Calu3 (cell line): ENCODE data around the gene SMIM27. TPM values are rescaled to one million over a fixed set of nuclear protein-coding genes. Genes with fewer than 3 reads are reported as not detected.

Experiments used
- BruUV-seq: library from RNA; stranded (reverse); fragments of 400-500 nt; replicated peaks from 2 replicates; lab custom pipeline; 2021; lab: Mats Ljungman, UMichigan
- CTCF ChIA-PET: fragments of 300-600 bp; sonication (Branson Sonifier 250); formaldehyde crosslinking; loops from one replicate; lab custom pipeline; 2022; ENCODE audit warnings: antibody characterized with exemption; lab: Charles Lee
- DNase-seq: peaks from one replicate; pipeline ENCODE4 v3.0.0; 2022
- H3K27ac Mint-ChIP-seq: one replicate; pipeline ENCODE4 v1.8.0; 2022; ENCODE audit warnings: mixed read lengths; ENCODE audit not compliant: unreplicated experiment
- H3K27me3 Mint-ChIP-seq: one replicate; pipeline ENCODE4 v1.8.0; 2022; ENCODE audit warnings: mixed read lengths; ENCODE audit not compliant: unreplicated experiment
- H3K36me3 Mint-ChIP-seq: one replicate; pipeline ENCODE4 v1.8.0; 2022; ENCODE audit warnings: mild to moderate bottlenecking, moderate library complexity, mixed read lengths; ENCODE audit not compliant: insufficient read depth, unreplicated experiment
- H3K4me1 Mint-ChIP-seq: one replicate; pipeline ENCODE4 v1.8.0; 2022; ENCODE audit warnings: mild to moderate bottlenecking, low read depth, mixed read lengths; ENCODE audit not compliant: unreplicated experiment
- H3K4me3 Mint-ChIP-seq: one replicate; pipeline ENCODE4 v1.8.0; 2022; ENCODE audit warnings: mild to moderate bottlenecking, low read depth, moderate library complexity, mixed read lengths; ENCODE audit not compliant: unreplicated experiment
- H3K9me3 Mint-ChIP-seq: one replicate; pipeline ENCODE4 v1.8.0; 2022; ENCODE audit warnings: low read depth, mixed read lengths; ENCODE audit not compliant: unreplicated experiment
- intact Hi-C: fragments of 100-400 bp; cut with micrococcal nuclease; formaldehyde crosslinking; loops from one replicate; pipeline ENCODE4 v1.10.0; 2022; ENCODE audit not compliant: unreplicated experiment
- total RNA-seq: library from RNA; stranded (reverse); gene quantifications from 2 replicates; pipeline ENCODE4 v1.2.3, GENCODE V29; 2022
- TF ChIP-seq, protein P1 (sequence below): fragments of 200-600 bp; IDR thresholded peaks from one replicate; pipeline ENCODE4 v1.8.0; 2022; ENCODE audit warnings: antibody characterized with exemption; ENCODE audit not compliant: unreplicated experiment

The SMIM27 gene
- total RNA-seq, 1 experiment from 2014 or later = 4.4 TPM

- TF ChIP-seq, protein P1, sequence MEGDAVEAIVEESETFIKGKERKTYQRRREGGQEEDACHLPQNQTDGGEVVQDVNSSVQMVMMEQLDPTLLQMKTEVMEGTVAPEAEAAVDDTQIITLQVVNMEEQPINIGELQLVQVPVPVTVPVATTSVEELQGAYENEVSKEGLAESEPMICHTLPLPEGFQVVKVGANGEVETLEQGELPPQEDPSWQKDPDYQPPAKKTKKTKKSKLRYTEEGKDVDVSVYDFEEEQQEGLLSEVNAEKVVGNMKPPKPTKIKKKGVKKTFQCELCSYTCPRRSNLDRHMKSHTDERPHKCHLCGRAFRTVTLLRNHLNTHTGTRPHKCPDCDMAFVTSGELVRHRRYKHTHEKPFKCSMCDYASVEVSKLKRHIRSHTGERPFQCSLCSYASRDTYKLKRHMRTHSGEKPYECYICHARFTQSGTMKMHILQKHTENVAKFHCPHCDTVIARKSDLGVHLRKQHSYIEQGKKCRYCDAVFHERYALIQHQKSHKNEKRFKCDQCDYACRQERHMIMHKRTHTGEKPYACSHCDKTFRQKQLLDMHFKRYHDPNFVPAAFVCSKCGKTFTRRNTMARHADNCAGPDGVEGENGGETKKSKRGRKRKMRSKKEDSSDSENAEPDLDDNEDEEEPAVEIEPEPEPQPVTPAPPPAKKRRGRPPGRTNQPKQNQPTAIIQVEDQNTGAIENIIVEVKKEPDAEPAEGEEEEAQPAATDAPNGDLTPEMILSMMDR = no peak
- no peaks in the 10 kb centered on the region for H3K9me3 Mint-ChIP-seq
- no peak overlapping the region for H3K4me3 Mint-ChIP-seq
- no peaks in the 10 kb centered on the region for H3K27me3 Mint-ChIP-seq
- H3K36me3 Mint-ChIP-seq = no peaks in the 10 kb centered on the region
- intact Hi-C loops = no loop called here
- H3K27ac Mint-ChIP-seq = no peak overlapping the region
- CTCF ChIA-PET = no interaction called here
- no peak for DNase-seq
- BruUV-seq = no TSS peak
- peaks cover 22% of the 10 kb centered on the region for H3K4me1 Mint-ChIP-seq
Observed at GRCh38 chr9:32584784-32585183, 32.7 kb downstream of the SMIM27 start.

DNA sequence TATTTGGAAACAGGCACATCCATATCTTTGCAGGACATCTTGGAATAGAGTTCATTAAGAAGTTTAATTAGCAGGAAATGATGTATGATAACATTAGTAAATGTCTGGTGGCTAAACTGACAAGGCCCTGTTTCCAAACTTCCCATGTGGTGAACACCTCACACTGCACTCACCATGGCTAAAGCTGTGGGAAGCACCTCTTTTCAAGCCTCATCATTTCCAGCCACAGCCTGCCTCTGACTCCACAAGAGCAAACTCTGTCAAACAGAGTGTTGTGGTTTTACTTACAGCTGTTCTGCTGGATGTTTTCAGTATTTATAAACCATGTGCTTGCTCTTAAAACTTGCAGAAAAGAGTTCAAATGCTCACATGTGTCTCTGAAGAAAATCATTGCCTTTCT lies 35.8 kb downstream of the SMIM27 start:
- H3K27me3 Mint-ChIP-seq = no peaks in the 10 kb centered on the region
- no peak overlapping the region for H3K27ac Mint-ChIP-seq
- DNase-seq = no peak
- no peaks in the 10 kb centered on the region for H3K9me3 Mint-ChIP-seq
- H3K36me3 Mint-ChIP-seq = no peaks in the 10 kb centered on the region
- CTCF ChIA-PET = interaction anchor here (1.9 kb wide), 1 partner anchor 8 kb away, joined by 9 read pairs; no protein-coding TSS in a partner anchor
- BruUV-seq = no TSS peak
- TF ChIP-seq, protein P1 = no peak
- intact Hi-C loops = no loop called here
- H3K4me3 Mint-ChIP-seq = no peak overlapping the region
- H3K4me1 Mint-ChIP-seq = peaks cover 18% of the 10 kb centered on the region

DNA sequence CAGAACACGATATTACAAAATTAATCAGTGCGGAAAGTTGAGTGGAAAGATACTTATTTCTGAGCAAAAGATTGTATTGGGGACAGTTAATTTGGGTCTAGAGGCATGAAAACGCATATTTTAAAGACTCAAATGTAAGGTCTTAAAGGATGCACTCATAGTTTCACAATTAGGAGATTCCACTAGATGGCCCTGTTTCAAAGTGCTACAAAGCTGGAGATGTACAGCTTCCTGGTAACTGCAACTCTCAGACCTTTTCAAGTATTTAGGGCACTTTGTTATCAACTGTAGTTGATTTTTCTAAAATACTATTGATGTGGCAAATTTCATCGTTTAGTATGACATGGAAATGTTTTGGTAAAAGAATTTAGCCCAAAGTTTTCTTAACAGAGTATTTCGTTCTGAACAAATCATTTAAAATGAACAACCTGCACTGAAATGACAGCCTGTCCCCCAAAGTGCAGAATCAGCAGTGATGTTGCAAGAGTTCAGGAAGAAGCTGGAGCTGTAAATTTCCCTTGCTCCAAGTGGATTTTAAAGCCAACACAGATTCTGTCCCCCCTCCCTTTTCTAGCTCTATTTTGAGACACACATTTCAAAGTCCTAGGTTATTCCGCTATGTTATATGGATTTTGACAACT lies 37.1 kb downstream of the SMIM27 start:
- no peaks in the 10 kb centered on the region for H3K36me3 Mint-ChIP-seq
- no peak for DNase-seq
- H3K27me3 Mint-ChIP-seq = no peaks in the 10 kb centered on the region
- TF ChIP-seq, protein P1 = no peak
- intact Hi-C loops = loop anchor here (1.0 kb wide), 2 partner anchors 114 to 379 kb away; no protein-coding TSS in a partner anchor
- H3K4me1 Mint-ChIP-seq = peaks cover 18% of the 10 kb centered on the region
- no peak overlapping the region for H3K27ac Mint-ChIP-seq
- CTCF ChIA-PET = interaction anchor here (1.0 to 1.9 kb wide), 5 partner anchors 9 to 379 kb away, joined by 3 to 13 read pairs (median 5); no protein-coding TSS in a partner anchor
- no peak overlapping the region for H3K4me3 Mint-ChIP-seq
- no peaks in the 10 kb centered on the region for H3K9me3 Mint-ChIP-seq
- BruUV-seq = no TSS peak

DNA sequence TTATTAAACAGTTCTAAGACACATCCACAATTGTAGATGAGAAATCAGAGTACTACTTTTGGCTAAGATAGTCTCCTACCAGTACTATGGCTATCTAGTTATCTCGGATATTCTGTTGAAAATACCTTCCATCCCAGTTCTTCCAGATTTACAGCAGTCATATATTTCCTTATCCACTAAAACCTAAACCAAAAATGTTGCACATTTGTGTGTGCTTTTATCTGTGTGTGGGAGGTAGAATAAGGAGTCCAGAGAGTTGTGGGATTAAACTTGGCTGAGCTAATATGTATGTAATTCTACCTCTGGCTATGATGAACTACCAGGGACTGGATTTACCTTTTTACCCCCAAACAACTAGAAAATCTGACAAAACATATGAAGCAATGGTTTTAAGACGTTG lies 38.3 kb downstream of the SMIM27 start:
- no peak overlapping the region for H3K4me3 Mint-ChIP-seq
- TF ChIP-seq, protein P1 = no peak
- no peak overlapping the region for H3K27ac Mint-ChIP-seq
- CTCF ChIA-PET = interaction anchor here (0.8 to 0.9 kb wide), 2 partner anchors 11 to 378 kb away, joined by 3 read pairs; no protein-coding TSS in a partner anchor
- H3K4me1 Mint-ChIP-seq = peaks cover 10% of the 10 kb centered on the region
- no TSS peak for BruUV-seq
- no peaks in the 10 kb centered on the region for H3K36me3 Mint-ChIP-seq
- DNase-seq = no peak
- no peaks in the 10 kb centered on the region for H3K27me3 Mint-ChIP-seq
- intact Hi-C loops = no loop called here
- no peaks in the 10 kb centered on the region for H3K9me3 Mint-ChIP-seq
